GM12873 (cell line): ENCODE results near the gene JMJD4.

Experiments
- TF ChIP-seq, protein P1 (sequence below): IDR thresholded peaks from 2 replicates; pipeline ENCODE4 v1.5.1; 2012; ENCODE audit warnings: low read depth, mild to moderate bottlenecking, moderate library complexity, low read length, control low read depth; ENCODE audit not compliant: insufficient read depth; ENCODE audit errors: missing control alignments

JMJD4 gene

DNA sequence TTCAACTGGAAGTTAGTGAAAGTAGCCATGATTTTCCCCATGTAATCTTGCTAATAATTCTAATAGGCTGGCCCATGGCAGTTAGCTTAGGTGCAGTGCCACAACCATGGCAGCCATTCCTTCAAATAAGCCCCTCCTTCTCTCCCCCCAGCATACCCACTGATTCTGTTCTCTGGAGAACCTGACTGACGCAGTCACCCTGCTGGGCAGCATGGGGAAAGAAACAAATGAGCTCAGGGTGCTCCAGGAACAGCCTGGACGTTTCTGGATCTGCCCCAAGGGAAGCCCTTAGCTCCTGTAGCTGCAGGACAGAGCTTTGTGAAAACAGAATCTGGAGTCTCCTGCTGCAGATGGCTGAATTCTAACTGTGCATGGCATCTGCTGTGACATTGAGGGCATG lies 22.7 kb upstream of the JMJD4 start:
- TF ChIP-seq, protein P1, sequence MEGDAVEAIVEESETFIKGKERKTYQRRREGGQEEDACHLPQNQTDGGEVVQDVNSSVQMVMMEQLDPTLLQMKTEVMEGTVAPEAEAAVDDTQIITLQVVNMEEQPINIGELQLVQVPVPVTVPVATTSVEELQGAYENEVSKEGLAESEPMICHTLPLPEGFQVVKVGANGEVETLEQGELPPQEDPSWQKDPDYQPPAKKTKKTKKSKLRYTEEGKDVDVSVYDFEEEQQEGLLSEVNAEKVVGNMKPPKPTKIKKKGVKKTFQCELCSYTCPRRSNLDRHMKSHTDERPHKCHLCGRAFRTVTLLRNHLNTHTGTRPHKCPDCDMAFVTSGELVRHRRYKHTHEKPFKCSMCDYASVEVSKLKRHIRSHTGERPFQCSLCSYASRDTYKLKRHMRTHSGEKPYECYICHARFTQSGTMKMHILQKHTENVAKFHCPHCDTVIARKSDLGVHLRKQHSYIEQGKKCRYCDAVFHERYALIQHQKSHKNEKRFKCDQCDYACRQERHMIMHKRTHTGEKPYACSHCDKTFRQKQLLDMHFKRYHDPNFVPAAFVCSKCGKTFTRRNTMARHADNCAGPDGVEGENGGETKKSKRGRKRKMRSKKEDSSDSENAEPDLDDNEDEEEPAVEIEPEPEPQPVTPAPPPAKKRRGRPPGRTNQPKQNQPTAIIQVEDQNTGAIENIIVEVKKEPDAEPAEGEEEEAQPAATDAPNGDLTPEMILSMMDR, result no peak

DNA sequence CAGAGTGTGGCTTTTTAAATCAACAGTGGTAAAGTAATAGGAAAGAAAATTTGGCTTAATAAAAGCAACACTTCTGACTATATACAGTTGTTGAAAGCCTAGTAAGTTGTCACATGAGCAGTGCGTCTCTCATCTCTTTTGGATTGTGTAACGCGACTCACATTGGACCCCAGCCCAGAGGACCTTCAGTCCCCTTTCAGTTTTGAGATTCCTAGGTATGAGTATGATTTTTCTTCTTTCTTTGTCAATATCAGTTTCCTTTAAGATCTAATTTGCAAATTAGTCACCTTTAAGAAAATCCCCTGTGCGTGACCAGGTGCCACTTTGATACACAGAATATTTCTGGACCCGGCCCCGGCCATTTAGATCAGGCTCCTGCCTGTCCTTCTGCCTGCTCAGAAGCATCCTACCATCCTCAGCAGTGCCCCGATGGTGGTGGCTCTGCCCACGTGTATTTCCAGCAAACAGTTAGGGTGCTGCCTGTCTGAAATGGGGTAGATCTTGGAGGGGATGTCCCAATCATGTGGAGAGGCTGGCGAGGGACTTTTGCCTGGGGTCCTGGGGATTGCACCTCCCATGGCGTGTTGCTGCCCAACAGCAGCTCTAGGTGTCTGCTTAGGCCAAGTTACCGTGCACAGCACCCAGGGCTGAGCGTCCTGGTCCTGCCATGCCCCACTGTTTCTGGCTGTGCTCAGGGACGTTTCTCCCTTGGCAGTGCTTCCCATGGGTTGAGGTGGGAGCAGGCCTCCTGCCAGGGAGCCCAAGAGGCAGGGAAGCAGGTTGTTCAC lies 21.3 kb upstream of the JMJD4 start:
- TF ChIP-seq, protein P1, result no peak

DNA sequence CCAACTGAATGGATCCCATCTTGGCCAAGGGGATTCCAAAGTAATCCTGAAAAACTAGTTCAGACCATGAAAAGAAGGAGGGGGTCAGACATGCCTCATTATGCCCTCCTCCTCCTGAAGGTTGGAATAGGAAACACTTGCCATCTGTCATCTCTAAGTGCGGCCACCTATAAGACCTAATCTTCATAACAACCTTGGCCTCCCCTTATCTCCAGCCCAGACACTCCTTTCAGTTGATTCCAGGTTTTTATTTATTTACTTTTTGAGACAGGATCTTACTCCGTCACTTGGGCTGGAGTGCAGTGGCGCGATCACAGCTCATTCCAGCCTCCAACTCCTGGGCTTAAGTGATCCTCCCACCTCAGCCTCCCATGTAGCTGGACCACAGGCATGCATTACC lies 19.9 kb upstream of the JMJD4 start:
- TF ChIP-seq, protein P1, result no peak

DNA sequence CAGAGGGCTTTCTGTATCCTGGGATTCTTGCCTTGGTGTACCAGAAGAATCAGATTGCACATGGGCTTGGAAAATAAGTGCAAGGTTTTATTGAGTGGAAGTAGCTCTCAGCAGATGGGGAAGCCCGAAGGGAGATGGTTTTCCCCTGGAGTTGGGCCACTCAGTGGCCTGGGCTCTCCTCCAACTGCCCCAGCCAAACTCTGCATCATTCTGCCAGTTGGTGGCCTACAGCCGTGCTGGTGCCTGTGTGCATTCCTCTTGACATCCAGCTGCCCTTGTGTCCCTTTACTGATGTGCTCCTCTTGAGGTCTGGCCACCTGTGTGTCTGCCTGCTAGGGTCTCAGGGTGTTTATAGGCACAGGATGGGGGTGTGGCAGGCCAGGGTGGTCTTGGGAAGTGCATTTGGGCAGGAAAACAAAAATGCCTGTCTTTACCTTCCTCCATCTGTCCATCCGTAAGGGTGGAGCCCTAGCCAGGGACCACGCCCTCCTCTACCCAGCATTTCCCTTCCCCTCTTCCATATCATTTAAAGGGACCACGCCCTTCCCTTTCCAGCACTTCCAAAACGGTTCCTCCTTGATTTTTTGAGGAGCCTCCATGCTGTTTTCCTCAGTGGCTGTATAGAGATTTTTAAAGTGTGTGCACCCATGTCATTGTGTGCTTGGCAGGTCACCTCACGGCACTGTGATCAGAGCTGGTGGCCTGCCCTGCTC lies 19.1 kb upstream of the JMJD4 start:
- TF ChIP-seq, protein P1, result no peak

DNA sequence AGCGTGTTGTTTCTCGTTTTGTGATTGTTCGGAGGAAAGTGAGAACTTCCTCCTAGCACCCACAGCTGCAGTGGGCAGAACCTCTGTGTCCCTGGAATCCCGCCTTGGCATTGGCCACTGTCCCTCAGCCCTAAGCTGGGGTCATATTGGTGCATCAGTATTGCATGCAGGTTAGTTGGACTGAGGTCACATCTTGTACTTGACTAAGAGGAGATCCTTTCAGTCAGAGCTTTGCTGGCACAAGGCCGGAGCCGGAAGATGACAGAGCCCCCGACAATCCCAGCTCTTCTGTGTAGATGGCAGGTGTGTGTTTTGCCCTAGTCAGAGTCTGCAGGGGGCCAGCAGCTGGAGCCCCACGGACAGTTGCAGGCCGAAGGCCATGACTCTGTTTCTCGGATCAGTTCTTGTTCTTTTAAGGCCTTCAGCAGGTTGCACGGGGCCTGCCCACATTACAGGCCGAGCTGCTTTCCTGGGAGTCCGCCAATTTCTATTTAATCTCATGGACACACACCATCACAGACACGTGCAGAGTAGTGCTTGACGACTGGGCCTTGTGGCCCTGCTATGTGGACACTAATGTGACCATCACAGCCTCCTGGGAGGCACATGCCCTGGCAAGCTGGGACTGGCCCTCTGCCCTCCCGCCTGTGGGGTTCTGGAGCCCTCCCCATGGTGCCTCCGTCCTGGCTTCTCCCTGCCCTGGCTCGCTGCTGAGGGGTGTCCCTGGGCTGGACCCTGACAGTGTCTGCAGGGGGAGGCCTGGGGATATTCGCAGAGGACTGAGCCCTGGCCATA lies 15.0 kb upstream of the JMJD4 start:
- TF ChIP-seq, protein P1, result no peak

DNA sequence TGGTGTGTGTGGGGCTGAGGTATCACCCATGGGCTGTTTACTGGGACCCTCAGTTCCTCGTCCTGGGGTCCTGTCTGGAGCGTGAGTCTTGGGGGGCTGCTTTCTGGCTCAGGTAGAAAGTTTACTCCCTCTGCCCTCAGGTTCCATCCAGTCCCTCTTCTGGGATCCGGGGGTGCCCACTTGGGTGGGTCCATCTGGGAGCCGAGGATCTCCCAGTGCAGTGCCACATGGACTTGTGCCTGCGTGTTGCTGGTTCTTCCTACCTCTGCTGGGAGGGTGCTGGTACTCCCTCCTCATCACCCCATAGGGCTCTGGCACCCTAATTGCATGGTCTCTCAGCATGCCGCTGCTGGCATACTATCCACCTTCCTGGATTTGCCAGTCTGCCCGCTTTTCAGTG lies 14.1 kb upstream of the JMJD4 start:
- TF ChIP-seq, protein P1, result no peak

DNA sequence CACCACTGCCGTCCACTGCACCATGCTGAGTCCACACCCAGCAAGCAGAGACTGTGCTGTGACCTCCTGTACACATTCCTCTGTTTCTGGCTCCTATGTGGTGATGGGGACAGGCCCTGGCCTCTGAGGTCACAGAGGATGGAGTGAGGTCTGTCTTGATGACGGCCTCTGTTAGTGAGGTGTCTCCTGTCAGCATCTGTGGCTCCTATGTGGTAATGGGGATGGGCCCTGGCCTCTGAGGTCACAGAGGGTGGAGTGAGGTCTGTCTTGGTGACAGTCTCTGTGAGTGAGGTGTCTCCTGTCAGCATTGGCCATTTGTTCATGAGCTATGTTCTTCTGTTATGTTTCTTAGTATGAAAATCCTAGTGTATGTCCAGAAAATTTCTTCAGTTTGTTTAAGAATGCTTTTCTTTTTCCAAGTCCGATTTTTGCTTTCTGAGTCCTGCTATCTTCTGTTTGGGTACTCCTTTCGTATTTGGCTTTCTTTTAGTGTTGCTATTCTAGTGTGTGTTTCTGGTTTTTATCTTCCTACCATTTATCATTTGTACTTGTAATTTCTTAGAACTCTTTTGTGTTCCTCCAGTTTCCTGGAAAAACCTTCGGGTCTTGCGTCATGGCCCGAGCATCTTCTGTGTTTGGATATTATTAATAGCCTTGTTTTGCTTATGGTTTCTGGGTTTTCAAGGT lies 13.5 kb upstream of the JMJD4 start:
- TF ChIP-seq, protein P1, result no peak
